HepG2 (cell line): ENCODE measurements around the gene HS6ST1. TPM values are rescaled to one million over a fixed set of nuclear protein-coding genes. Genes with fewer than 3 reads are reported as not detected.
A peak's percentile ranks its signal among the peaks of the same experiment; 100 is the strongest.

Experiments used
- ARNT2 ChIP-seq: sonication (generic); formaldehyde crosslinking; IDR thresholded peaks from 2 replicates; pipeline ENCODE4 v1.8.0; 2022; ENCODE audit warnings: mild to moderate bottlenecking, low read depth, missing genetic modification reagents, moderate library complexity
- ATAD3A ChIP-seq: sonication (generic); formaldehyde crosslinking; IDR thresholded peaks from 2 replicates; pipeline ENCODE4 v1.4.0; 2020; ENCODE audit warnings: missing genetic modification reagents
- ATF1 ChIP-seq: IDR thresholded peaks from 2 replicates; pipeline ENCODE4 v1.6.1; 2016; ENCODE audit warnings: mild to moderate bottlenecking, control low read depth
- BRCA1 ChIP-seq: sonication (generic); formaldehyde crosslinking; IDR thresholded peaks from 2 replicates; pipeline ENCODE4 v1.4.0; 2020; ENCODE audit warnings: missing genetic modification reagents
- DPF2 ChIP-seq: sonication (generic); formaldehyde crosslinking; IDR thresholded peaks from 2 replicates; pipeline ENCODE4 v1.4.0; 2020; ENCODE audit warnings: mild to moderate bottlenecking, low read depth, missing genetic modification reagents, borderline replicate concordance
- EZH2 ChIP-seq: conservative IDR thresholded peaks from 2 replicates; pipeline ENCODE4 v1.6.1; 2012; ENCODE audit warnings: mild to moderate bottlenecking, low read depth, low read length, moderate library complexity
- FOXK2 ChIP-seq: fragments of 450-650 bp; IDR thresholded peaks from 2 replicates; pipeline ENCODE4 v1.6.1; 2016
- FOXM1 ChIP-seq: sonication (generic); formaldehyde crosslinking; IDR thresholded peaks from 2 replicates; pipeline ENCODE4 v1.5.0; 2020; ENCODE audit warnings: missing genetic modification reagents
- MAZ ChIP-seq, 2 experiments: sonication (generic) in 1 of 2; formaldehyde crosslinking in 1 of 2; IDR thresholded peaks; 2 replicates each; pipeline versions ENCODE4 v1.5.0 to v1.6.1; 2012 to 2020; ENCODE audit warnings: low read depth in 2 of 2, mild to moderate bottlenecking in 2 of 2, borderline replicate concordance in 1 of 2, improper control_type of control experiment in 1 of 2, low read length in 1 of 2, missing genetic modification reagents in 1 of 2, moderate library complexity in 1 of 2
- RFX3 ChIP-seq: IDR thresholded peaks from 2 replicates; pipeline ENCODE4 v1.6.1; 2016; ENCODE audit warnings: missing biosample characterization, missing genetic modification reagents
- ZMYM2 ChIP-seq: sonication (generic); formaldehyde crosslinking; IDR thresholded peaks from 2 replicates; pipeline ENCODE4 v1.8.0; 2022; ENCODE audit warnings: mild to moderate bottlenecking, missing genetic modification reagents
- ZNF138 ChIP-seq: sonication (generic); formaldehyde crosslinking; IDR thresholded peaks from 2 replicates; pipeline ENCODE4 v1.5.0; 2020; ENCODE audit warnings: mild to moderate bottlenecking, low read depth, missing genetic modification reagents
- ZNF30 ChIP-seq: sonication (generic); formaldehyde crosslinking; IDR thresholded peaks from 2 replicates; pipeline ENCODE4 v1.5.0; 2020; ENCODE audit warnings: mild to moderate bottlenecking, missing genetic modification reagents
- ZNF501 ChIP-seq: sonication (generic); formaldehyde crosslinking; IDR thresholded peaks from 2 replicates; pipeline ENCODE4 v1.5.1; 2020; ENCODE audit warnings: mild to moderate bottlenecking, moderate library complexity, missing genetic modification reagents
- ZNF7 ChIP-seq: IDR thresholded peaks from 2 replicates; pipeline ENCODE4 v1.6.1; 2016; ENCODE audit warnings: missing biosample characterization, missing genetic modification reagents
- ZNF781 ChIP-seq: sonication (generic); formaldehyde crosslinking; IDR thresholded peaks from 2 replicates; pipeline ENCODE4 v1.5.1; 2020; ENCODE audit warnings: borderline replicate concordance, mild to moderate bottlenecking, missing genetic modification reagents; ENCODE audit errors: not compliant biosample characterization
- ZNF790 ChIP-seq: sonication (generic); formaldehyde crosslinking; IDR thresholded peaks from 2 replicates; pipeline ENCODE4 v1.8.0; 2022; ENCODE audit warnings: missing genetic modification reagents, mild to moderate bottlenecking, borderline replicate concordance
- polyA plus RNA-seq, 8 experiments: library from polyadenylated mRNA; depleted of rRNA in 3 of 8; stranded (reverse) in 7 of 8; unstranded in 1 of 8; fragments of >200 nt; fragmentation: Illumina TruSeq in 4 of 8; extraction: Trizol in 4 of 8; gene quantifications; 2 replicates each; pipeline versions ENCODE4 v1.2.1 to v1.2.3, GENCODE V29; 2011 to 2016; ENCODE audit warnings: low read depth in 4 of 8, missing spikeins in 1 of 8, mixed read lengths in 1 of 8; ENCODE audit not compliant: insufficient read depth in 1 of 8
- total RNA-seq, 5 experiments: library from RNA; depleted of rRNA; stranded (reverse); fragments of >200 nt; fragmentation: Illumina TruSeq; extraction: Trizol; gene quantifications; 2 replicates each; pipeline ENCODE4 v1.2.3, GENCODE V29; 2016; ENCODE audit warnings: low read depth in 1 of 5
- TF ChIP-seq, protein P1 (sequence below): sonication (generic); formaldehyde crosslinking; IDR thresholded peaks from 2 replicates; pipeline ENCODE4 v1.8.0; 2023; ENCODE audit warnings: mild to moderate bottlenecking, missing genetic modification reagents
- TF ChIP-seq, protein P2 (sequence below): sonication (generic); formaldehyde crosslinking; IDR thresholded peaks from 2 replicates; pipeline ENCODE4 v1.5.1; 2020; ENCODE audit warnings: mild to moderate bottlenecking, missing genetic modification reagents, moderate library complexity
- TF ChIP-seq, protein P3 (sequence below): fragments of 450-650 bp; IDR thresholded peaks from 2 replicates; pipeline ENCODE4 v1.6.1; 2016
- TF ChIP-seq, protein P4 (sequence below): sonication (generic); formaldehyde crosslinking; IDR thresholded peaks from 2 replicates; pipeline ENCODE4 v1.5.1; 2020; ENCODE audit warnings: mild to moderate bottlenecking, missing genetic modification reagents, borderline replicate concordance

HS6ST1 gene
- total and polyA plus RNA-seq, 2 of the 13 experiments (the other 11 are each of a cell fraction or from before 2014, with no cell fraction given): 34.5 to 84.6 TPM

DNA sequence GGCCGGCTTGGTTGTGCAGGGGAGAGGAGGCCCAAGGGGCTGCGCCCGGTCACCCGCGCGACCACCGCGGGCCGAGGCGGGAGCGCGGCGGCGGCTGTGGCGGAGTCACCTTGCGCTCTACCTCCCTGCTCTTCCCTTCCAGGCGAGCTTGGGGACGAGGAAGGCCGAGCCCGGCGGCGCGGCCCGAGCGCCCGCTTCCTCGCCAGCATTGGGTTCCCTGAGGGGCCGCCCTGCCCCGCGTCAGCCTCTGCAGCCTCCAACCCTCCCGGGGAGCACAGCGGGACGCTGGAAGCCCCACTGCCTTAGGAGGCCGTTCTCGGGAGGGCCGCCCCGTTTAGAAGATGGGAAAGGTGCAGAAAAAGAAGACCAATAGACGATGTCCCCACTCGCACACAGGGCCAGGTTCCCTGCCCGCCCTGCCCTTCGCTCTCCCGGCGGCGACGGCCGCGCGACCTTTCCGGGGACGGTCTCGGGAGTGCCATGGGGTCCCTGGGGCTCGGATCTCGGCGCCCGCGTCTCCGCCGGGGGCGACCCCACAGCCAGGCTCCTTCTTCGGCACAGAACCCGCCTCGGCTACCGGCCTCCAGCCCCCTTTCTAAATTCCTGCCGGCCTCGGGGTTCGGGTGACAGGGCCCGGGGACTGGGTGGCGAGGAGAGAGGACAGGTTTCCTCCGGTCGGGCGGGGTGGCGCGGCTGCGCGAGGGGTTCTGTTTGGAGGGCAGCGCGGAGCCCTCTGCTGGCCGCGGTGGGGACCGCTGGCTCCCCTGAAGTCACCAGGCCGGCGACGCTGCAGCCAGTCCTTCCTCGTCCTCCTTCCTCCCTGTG is 85.5 kb downstream of the HS6ST1 start (continued):
- TF ChIP-seq, protein P1, sequence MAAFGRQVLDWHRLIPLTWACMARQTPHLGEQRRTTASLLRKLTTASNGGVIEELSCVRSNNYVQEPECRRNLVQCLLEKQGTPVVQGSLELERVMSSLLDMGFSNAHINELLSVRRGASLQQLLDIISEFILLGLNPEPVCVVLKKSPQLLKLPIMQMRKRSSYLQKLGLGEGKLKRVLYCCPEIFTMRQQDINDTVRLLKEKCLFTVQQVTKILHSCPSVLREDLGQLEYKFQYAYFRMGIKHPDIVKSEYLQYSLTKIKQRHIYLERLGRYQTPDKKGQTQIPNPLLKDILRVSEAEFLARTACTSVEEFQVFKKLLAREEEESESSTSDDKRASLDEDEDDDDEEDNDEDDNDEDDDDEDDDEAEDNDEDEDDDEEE (CRISPR knock-in tag): peak; percentile 82
- no peak for TF ChIP-seq FOXK2
- TF ChIP-seq ATF1 (CRISPR knock-in tag): no peak
- no peak for TF ChIP-seq FOXM1 (CRISPR knock-in tag)
- 0 out of 2 replicates have a peak, but pooled peaks have one; percentile 77 for TF ChIP-seq ZNF790
- peak; percentile 76 for TF ChIP-seq ARNT2
- 0 out of 2 replicates have a peak, but pooled peaks have one; percentile 69 for TF ChIP-seq ZNF30 (CRISPR knock-in tag)
- TF ChIP-seq, protein P2, sequence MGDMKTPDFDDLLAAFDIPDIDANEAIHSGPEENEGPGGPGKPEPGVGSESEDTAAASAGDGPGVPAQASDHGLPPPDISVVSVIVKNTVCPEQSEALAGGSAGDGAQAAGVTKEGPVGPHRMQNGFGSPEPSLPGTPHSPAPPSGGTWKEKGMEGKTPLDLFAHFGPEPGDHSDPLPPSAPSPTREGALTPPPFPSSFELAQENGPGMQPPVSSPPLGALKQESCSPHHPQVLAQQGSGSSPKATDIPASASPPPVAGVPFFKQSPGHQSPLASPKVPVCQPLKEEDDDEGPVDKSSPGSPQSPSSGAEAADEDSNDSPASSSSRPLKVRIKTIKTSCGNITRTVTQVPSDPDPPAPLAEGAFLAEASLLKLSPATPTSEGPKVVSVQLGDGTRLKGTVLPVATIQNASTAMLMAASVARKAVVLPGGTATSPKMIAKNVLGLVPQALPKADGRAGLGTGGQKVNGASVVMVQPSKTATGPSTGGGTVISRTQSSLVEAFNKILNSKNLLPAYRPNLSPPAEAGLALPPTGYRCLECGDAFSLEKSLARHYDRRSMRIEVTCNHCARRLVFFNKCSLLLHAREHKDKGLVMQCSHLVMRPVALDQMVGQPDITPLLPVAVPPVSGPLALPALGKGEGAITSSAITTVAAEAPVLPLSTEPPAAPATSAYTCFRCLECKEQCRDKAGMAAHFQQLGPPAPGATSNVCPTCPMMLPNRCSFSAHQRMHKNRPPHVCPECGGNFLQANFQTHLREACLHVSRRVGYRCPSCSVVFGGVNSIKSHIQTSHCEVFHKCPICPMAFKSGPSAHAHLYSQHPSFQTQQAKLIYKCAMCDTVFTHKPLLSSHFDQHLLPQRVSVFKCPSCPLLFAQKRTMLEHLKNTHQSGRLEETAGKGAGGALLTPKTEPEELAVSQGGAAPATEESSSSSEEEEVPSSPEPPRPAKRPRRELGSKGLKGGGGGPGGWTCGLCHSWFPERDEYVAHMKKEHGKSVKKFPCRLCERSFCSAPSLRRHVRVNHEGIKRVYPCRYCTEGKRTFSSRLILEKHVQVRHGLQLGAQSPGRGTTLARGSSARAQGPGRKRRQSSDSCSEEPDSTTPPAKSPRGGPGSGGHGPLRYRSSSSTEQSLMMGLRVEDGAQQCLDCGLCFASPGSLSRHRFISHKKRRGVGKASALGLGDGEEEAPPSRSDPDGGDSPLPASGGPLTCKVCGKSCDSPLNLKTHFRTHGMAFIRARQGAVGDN (CRISPR knock-in tag): peak; percentile 98
- no peak for TF ChIP-seq EZH2
- peak; percentile 71; the same call in 1 of the 2 replicates for TF ChIP-seq MAZ (IDR thresholded peaks at IDR 0.05; ENCODE audit: borderline replicate concordance, low read depth, low read length)
- TF ChIP-seq MAZ (CRISPR knock-in tag; IDR thresholded peaks at IDR 0.05; ENCODE audit: low read depth): peak; percentile 89
- TF ChIP-seq, protein P3, sequence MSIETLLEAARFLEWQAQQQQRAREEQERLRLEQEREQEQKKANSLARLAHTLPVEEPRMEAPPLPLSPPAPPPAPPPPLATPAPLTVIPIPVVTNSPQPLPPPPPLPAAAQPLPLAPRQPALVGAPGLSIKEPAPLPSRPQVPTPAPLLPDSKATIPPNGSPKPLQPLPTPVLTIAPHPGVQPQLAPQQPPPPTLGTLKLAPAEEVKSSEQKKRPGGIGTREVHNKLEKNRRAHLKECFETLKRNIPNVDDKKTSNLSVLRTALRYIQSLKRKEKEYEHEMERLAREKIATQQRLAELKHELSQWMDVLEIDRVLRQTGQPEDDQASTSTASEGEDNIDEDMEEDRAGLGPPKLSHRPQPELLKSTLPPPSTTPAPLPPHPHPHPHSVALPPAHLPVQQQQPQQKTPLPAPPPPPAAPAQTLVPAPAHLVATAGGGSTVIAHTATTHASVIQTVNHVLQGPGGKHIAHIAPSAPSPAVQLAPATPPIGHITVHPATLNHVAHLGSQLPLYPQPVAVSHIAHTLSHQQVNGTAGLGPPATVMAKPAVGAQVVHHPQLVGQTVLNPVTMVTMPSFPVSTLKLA: no peak
- TF ChIP-seq ZNF138 (CRISPR knock-in tag): no peak
- peak; percentile 72; the same call in 1 of the 2 replicates for TF ChIP-seq ZNF501 (CRISPR knock-in tag)
- TF ChIP-seq ZMYM2 (CRISPR knock-in tag): 0 out of 2 replicates have a peak, but pooled peaks have one; percentile 56
- no peak for TF ChIP-seq ATAD3A (CRISPR knock-in tag)
- peak; percentile 39; the same call in 1 of the 2 replicates for TF ChIP-seq RFX3 (CRISPR knock-in tag)
- TF ChIP-seq, protein P4, sequence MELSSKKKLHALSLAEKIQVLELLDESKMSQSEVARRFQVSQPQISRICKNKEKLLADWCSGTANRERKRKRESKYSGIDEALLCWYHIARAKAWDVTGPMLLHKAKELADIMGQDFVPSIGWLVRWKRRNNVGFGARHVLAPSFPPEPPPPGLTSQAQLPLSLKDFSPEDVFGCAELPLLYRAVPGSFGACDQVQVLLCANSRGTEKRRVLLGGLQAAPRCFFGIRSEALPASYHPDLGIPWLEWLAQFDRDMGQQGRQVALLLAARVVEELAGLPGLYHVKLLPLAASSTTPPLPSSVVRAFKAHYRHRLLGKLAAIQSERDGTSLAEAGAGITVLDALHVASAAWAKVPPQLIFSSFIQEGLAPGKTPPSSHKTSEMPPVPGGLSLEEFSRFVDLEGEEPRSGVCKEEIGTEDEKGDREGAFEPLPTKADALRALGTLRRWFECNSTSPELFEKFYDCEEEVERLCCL (CRISPR knock-in tag): peak; percentile 94; the same call in 1 of the 2 replicates
- peak; percentile 94 for TF ChIP-seq ZNF781
- no peak for TF ChIP-seq ZNF7
- 0 out of 2 replicates have a peak, but pooled peaks have one; percentile 75 for TF ChIP-seq BRCA1
- no peak for TF ChIP-seq DPF2 (CRISPR knock-in tag)
